Activated T-cell treated with anti-CD3 and anti-CD28 coated beads, Interleukin-2, amount 50 U/mL, for 72 hours (primary cell): ENCODE data around the gene SLC26A6. TPM values are rescaled to one million over a fixed set of nuclear protein-coding genes. Genes with fewer than 3 reads are reported as not detected.

Experiments
- ATAC-seq, 2 donors: fragments of 150-1000 bp; cut with Tn5 transposase; replicated peaks in 1 of 2; 2 replicates each; pipeline ENCODE4 v1.10.0; 2021; ENCODE audit warnings: moderate library complexity in 2 of 2, mild to moderate bottlenecking in 1 of 2
- DNase-seq, 2 donors: peaks; one replicate each; pipeline ENCODE4 v3.0.0; 2021 to 2022; ENCODE audit warnings: mixed read lengths in 1 of 2
- H3K27ac Mint-ChIP-seq: one replicate; pipeline ENCODE4 v1.8.0; 2022; ENCODE audit warnings: mild to moderate bottlenecking, moderate library complexity, mixed read lengths
- H3K27me3 Mint-ChIP-seq: one replicate; pipeline ENCODE4 v1.8.0; 2022; ENCODE audit warnings: low read depth, mixed read lengths
- H3K36me3 Mint-ChIP-seq, 2 donors: one replicate each; pipeline ENCODE4 v1.8.0; 2022; ENCODE audit warnings: mixed read lengths in 2 of 2, mild to moderate bottlenecking in 1 of 2; ENCODE audit not compliant: insufficient read depth in 2 of 2
- H3K4me1 Mint-ChIP-seq: one replicate; pipeline ENCODE4 v1.8.0; 2022; ENCODE audit warnings: low read depth, mixed read lengths
- H3K4me3 Mint-ChIP-seq, 2 donors: one replicate each; pipeline ENCODE4 v1.8.0; 2022; ENCODE audit warnings: mild to moderate bottlenecking in 2 of 2, mixed read lengths in 2 of 2, moderate library complexity in 2 of 2
- H3K9me3 Mint-ChIP-seq, 2 donors: one replicate each; pipeline ENCODE4 v1.8.0; 2022; ENCODE audit warnings: mixed read lengths in 2 of 2
- total RNA-seq, 2 donors: library from RNA; stranded (reverse); gene quantifications; one replicate each; pipeline ENCODE4 v1.2.3, GENCODE V29; 2022

The SLC26A6 gene
- total RNA-seq, 2 donors from 2014 or later = 34.7 to 42.2 TPM

- no peak for ATAC-seq
- no peak within 1 kb of the TSS for H3K27ac Mint-ChIP-seq
- H3K4me1 Mint-ChIP-seq = peaks cover 7% of the 10 kb centered on the region
- H3K4me3 Mint-ChIP-seq = no peak within 1 kb of the TSS
- no peaks in the 10 kb centered on the region for H3K27me3 Mint-ChIP-seq
- H3K36me3 Mint-ChIP-seq = peaks cover 7 to 20% of the 10 kb centered on the region in 2 donors
- H3K9me3 Mint-ChIP-seq = peaks cover 3 to 5% of the 10 kb centered on the region in 2 donors
- no peak for DNase-seq
Measured at GRCh38 chr3:48621461-48621869, 13.8 kb downstream of the SLC26A6 start, which contains the start of gene TMEM89. Gene TMEM89 (minus strand): TSS chr3:48621769. CDS start chr3:48621756, 13 bp downstream.

GRCh38 chr3:48619541-48620524 is 15.4 kb downstream of the SLC26A6 start:
- H3K27ac Mint-ChIP-seq = no peak overlapping the region
- ATAC-seq = peak in 1 of 2 donors; percentile 11
- no peak for DNase-seq
- H3K4me3 Mint-ChIP-seq = no peak overlapping the region
- H3K27me3 Mint-ChIP-seq = no peaks in the 10 kb centered on the region
- peaks cover 3 to 5% of the 10 kb centered on the region in 2 donors for H3K9me3 Mint-ChIP-seq
- peaks cover 7 to 28% of the 10 kb centered on the region in 2 donors for H3K36me3 Mint-ChIP-seq
- H3K4me1 Mint-ChIP-seq = peaks cover 18% of the 10 kb centered on the region

GRCh38 chr3:48617559-48617958 is 17.7 kb downstream of the SLC26A6 start:
- ATAC-seq (no peak), DNase-seq (no peak)
- H3K27me3 Mint-ChIP-seq = no peaks in the 10 kb centered on the region
- H3K4me3 Mint-ChIP-seq = no peak overlapping the region
- H3K36me3 Mint-ChIP-seq = peaks cover 12 to 33% of the 10 kb centered on the region in 2 donors
- H3K4me1 Mint-ChIP-seq = peaks cover 28% of the 10 kb centered on the region
- no peak overlapping the region for H3K27ac Mint-ChIP-seq
- H3K9me3 Mint-ChIP-seq = peaks cover 3 to 6% of the 10 kb centered on the region in 2 donors

GRCh38 chr3:48614044-48614443 is 21.2 kb downstream of the SLC26A6 start:
- peak overlapping the region; percentile 60 to 80 for H3K4me3 Mint-ChIP-seq
- peaks cover 3 to 5% of the 10 kb centered on the region in 2 donors for H3K9me3 Mint-ChIP-seq
- H3K4me1 Mint-ChIP-seq = peaks cover 37% of the 10 kb centered on the region
- ATAC-seq (peak; percentile 67 to 71), DNase-seq (peak; percentile 47 to 54)
- H3K27ac Mint-ChIP-seq = peak overlapping the region; percentile 98
- no peaks in the 10 kb centered on the region for H3K27me3 Mint-ChIP-seq
- H3K36me3 Mint-ChIP-seq = peaks cover 15 to 27% of the 10 kb centered on the region in 2 donors

- Mint-ChIP-seq H3K4me1 (peaks cover 50% of the 10 kb centered on the region), H3K27me3 (no peaks in the 10 kb centered on the region), H3K27ac (peak overlapping the region; percentile 54), H3K9me3 (peaks cover 2 to 3% of the 10 kb centered on the region in 2 donors), H3K4me3 (no peak overlapping the region), H3K36me3 (peaks cover 15 to 27% of the 10 kb centered on the region in 2 donors)
- ATAC-seq (no peak), DNase-seq (no peak)
Measured at GRCh38 chr3:48612309-48612708, 23.0 kb downstream of the SLC26A6 start.

GRCh38 chr3:48609088-48610005 is 25.9 kb downstream of the SLC26A6 start, which contains the start of gene UQCRC1:
Gene UQCRC1 (minus strand): TSS chr3:48609646. CDS start chr3:48609620, 26 bp downstream.
- ATAC-seq = peak; percentile 92 to 94
- peak within 1 kb of the TSS; percentile 97 for H3K27ac Mint-ChIP-seq
- H3K36me3 Mint-ChIP-seq = peaks cover 13 to 18% of the 10 kb centered on the region in 2 donors
- peaks cover 42% of the 10 kb centered on the region for H3K4me1 Mint-ChIP-seq
- peaks cover 0 to 2% of the 10 kb centered on the region in 2 donors for H3K9me3 Mint-ChIP-seq
- no peaks in the 10 kb centered on the region for H3K27me3 Mint-ChIP-seq
- peak; percentile 94 to 95 for DNase-seq
- H3K4me3 Mint-ChIP-seq = peak within 1 kb of the TSS; percentile 96 to 98

GRCh38 chr3:48607519-48607918 is 27.7 kb downstream of the SLC26A6 start:
- Mint-ChIP-seq H3K36me3 (peaks cover 11 to 19% of the 10 kb centered on the region in 2 donors), H3K4me1 (peaks cover 27% of the 10 kb centered on the region), H3K9me3 (no peaks in the 10 kb centered on the region), H3K27ac (peak overlapping the region; percentile 54), H3K4me3 (peak overlapping the region in 1 of 2 donors; percentile 22), H3K27me3 (no peaks in the 10 kb centered on the region)
- ATAC-seq (no peak), DNase-seq (peak; percentile 21)

- Mint-ChIP-seq H3K4me3 (no peak overlapping the region), H3K27ac (no peak overlapping the region), H3K4me1 (peaks cover 5% of the 10 kb centered on the region), H3K9me3 (no peaks in the 10 kb centered on the region), H3K27me3 (no peaks in the 10 kb centered on the region), H3K36me3 (peaks cover 6 to 16% of the 10 kb centered on the region in 2 donors)
- ATAC-seq (no peak), DNase-seq (no peak)
Measured at GRCh38 chr3:48601622-48601994, 33.7 kb downstream of the SLC26A6 start.

- H3K9me3 Mint-ChIP-seq = no peaks in the 10 kb centered on the region
- DNase-seq (no peak), ATAC-seq (no peak)
- H3K4me1 Mint-ChIP-seq = peaks cover 5% of the 10 kb centered on the region
- H3K27ac Mint-ChIP-seq = no peak overlapping the region
- H3K27me3 Mint-ChIP-seq = peaks cover 4% of the 10 kb centered on the region
- H3K36me3 Mint-ChIP-seq = peaks cover 6 to 14% of the 10 kb centered on the region in 2 donors
- no peak overlapping the region for H3K4me3 Mint-ChIP-seq
Measured at GRCh38 chr3:48600711-48601621, 34.3 kb downstream of the SLC26A6 start.

- H3K27me3 Mint-ChIP-seq = peaks cover 6% of the 10 kb centered on the region
- no peaks in the 10 kb centered on the region for H3K9me3 Mint-ChIP-seq
- peaks cover 6 to 13% of the 10 kb centered on the region in 2 donors for H3K36me3 Mint-ChIP-seq
- ATAC-seq (no peak), DNase-seq (no peak)
- H3K27ac Mint-ChIP-seq = no peak overlapping the region
- H3K4me1 Mint-ChIP-seq = peaks cover 4% of the 10 kb centered on the region
- no peak overlapping the region for H3K4me3 Mint-ChIP-seq
Measured at GRCh38 chr3:48599509-48600285, 35.6 kb downstream of the SLC26A6 start.

GRCh38 chr3:48599077-48599501 is 36.2 kb downstream of the SLC26A6 start:
- ATAC-seq (no peak), DNase-seq (no peak)
- Mint-ChIP-seq H3K4me1 (no peaks in the 10 kb centered on the region), H3K9me3 (no peaks in the 10 kb centered on the region), H3K27ac (no peak overlapping the region), H3K27me3 (peaks cover 12% of the 10 kb centered on the region), H3K36me3 (peaks cover 6 to 13% of the 10 kb centered on the region in 2 donors), H3K4me3 (no peak overlapping the region)
